Natural killer cell (primary cell): Measurements from ENCODE around the gene SLC39A11. TPM values are rescaled to one million over a fixed set of nuclear protein-coding genes. Genes with fewer than 3 reads are reported as not detected.

Experiments used
- ATAC-seq, 3 donors: fragments of 150-1000 bp in 2 of 3; fragments of 200-7000 bp in 1 of 3; cut with Tn5 transposase; 1 replicate in 1 of 3; 2 replicates in 2 of 3; pipeline ENCODE4 v1.10.0; 2021; ENCODE audit warnings: mild to moderate bottlenecking in 2 of 3, moderate library complexity in 2 of 3
- DNase-seq, 2 donors: peaks; one replicate each; pipeline versions ENCODE4 v3.0.0 to v3.0.0-alpha.2; 2013 to 2021; ENCODE audit warnings: mixed read lengths in 1 of 2
- H3K27ac ChIP-seq: one replicate; pipeline ENCODE4 v1.5.1; 2013; ENCODE audit warnings: mild to moderate bottlenecking, low read length
- H3K27me3 ChIP-seq: one replicate; pipeline ENCODE4 v1.6.1; 2013; ENCODE audit warnings: low read length; ENCODE audit not compliant: control insufficient read depth, insufficient read depth
- H3K36me3 ChIP-seq: one replicate; pipeline ENCODE4 v1.6.1; 2013; ENCODE audit warnings: low read length; ENCODE audit not compliant: control insufficient read depth, insufficient read depth
- H3K4me1 ChIP-seq: one replicate; pipeline ENCODE4 v1.6.1; 2013; ENCODE audit warnings: low read length; ENCODE audit not compliant: control insufficient read depth, insufficient read depth
- H3K4me3 ChIP-seq: one replicate; pipeline ENCODE4 v1.5.1; 2013; ENCODE audit warnings: low read length
- H3K9me3 ChIP-seq: one replicate; pipeline ENCODE4 v1.6.1; 2013; ENCODE audit warnings: low read length; ENCODE audit not compliant: control insufficient read depth, insufficient read depth
- H3K27ac Mint-ChIP-seq, 2 donors: one replicate each; pipeline ENCODE4 v1.8.0; 2022; ENCODE audit warnings: mild to moderate bottlenecking in 2 of 2, mixed read lengths in 2 of 2, moderate library complexity in 1 of 2
- H3K27me3 Mint-ChIP-seq, 2 donors: one replicate each; pipeline ENCODE4 v1.8.0; 2022; ENCODE audit warnings: low read depth in 2 of 2, mixed read lengths in 2 of 2
- H3K36me3 Mint-ChIP-seq: one replicate; pipeline ENCODE4 v1.8.0; 2022; ENCODE audit warnings: mixed read lengths
- H3K4me1 Mint-ChIP-seq, 2 donors: one replicate each; pipeline ENCODE4 v1.8.0; 2022; ENCODE audit warnings: mixed read lengths in 2 of 2
- H3K4me3 Mint-ChIP-seq: one replicate; pipeline ENCODE4 v1.8.0; 2022; ENCODE audit warnings: mild to moderate bottlenecking, moderate library complexity, mixed read lengths
- H3K9me3 Mint-ChIP-seq, 2 donors: one replicate each; pipeline ENCODE4 v1.8.0; 2022; ENCODE audit warnings: mixed read lengths in 2 of 2
- WGBS: methylation state at CpG from one replicate; pipeline ENCODE4 v1.1.7; 2013; ENCODE audit warnings: missing lambda C conversion rate; ENCODE audit not compliant: insufficient coverage; 5-methylcytosine and 5-hydroxymethylcytosine counted together
- intact Hi-C: fragments of 100-400 bp; cut with micrococcal nuclease; formaldehyde crosslinking; loops from one replicate; pipeline ENCODE4 v1.14.2; 2022
- total RNA-seq, 4 donors: library from RNA; stranded (reverse); fragments of 120-200 nt in 1 of 4; gene quantifications; one replicate each; pipeline versions ENCODE4 v1.2.3 to v1.2.4, GENCODE V29; 2013 to 2022
- TF ChIP-seq, protein P1 (sequence below): fragments of 200-600 bp; IDR thresholded peaks from one replicate; pipeline ENCODE4 v1.8.0; 2022; ENCODE audit warnings: antibody characterized with exemption

The SLC39A11 gene
- total RNA-seq, 3 donors from 2014 or later (not counting 1 experiment from before 2014, with no cell fraction given) = 32.6 to 44.9 (median 39.4) TPM

DNA sequence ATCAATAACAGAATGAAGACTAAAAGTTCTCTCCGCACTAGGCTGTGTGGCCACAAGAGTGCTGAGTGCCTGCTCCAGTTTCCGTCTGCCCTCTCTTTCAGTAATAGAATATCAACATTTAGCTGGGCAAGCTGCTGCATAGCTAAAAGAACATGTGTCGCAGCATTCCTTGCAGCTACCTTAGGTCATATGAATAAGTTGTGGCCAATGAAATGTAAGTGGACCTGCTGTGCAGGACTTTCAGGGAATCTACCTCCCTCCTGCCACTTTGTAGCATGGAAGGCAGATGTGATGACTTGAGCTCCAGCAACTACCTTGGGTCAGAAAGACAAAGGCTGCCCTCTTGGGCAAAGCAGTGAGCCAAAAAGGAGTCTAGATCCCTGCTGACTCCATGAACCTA lies 25.4 kb downstream of the SLC39A11 start:
- H3K4me1 Mint-ChIP-seq = peaks cover 21 to 34% of the 10 kb centered on the region in 2 donors
- no peak for ATAC-seq
- 100% methylated on average over 3 of the region's 3 CpGs for WGBS

DNA sequence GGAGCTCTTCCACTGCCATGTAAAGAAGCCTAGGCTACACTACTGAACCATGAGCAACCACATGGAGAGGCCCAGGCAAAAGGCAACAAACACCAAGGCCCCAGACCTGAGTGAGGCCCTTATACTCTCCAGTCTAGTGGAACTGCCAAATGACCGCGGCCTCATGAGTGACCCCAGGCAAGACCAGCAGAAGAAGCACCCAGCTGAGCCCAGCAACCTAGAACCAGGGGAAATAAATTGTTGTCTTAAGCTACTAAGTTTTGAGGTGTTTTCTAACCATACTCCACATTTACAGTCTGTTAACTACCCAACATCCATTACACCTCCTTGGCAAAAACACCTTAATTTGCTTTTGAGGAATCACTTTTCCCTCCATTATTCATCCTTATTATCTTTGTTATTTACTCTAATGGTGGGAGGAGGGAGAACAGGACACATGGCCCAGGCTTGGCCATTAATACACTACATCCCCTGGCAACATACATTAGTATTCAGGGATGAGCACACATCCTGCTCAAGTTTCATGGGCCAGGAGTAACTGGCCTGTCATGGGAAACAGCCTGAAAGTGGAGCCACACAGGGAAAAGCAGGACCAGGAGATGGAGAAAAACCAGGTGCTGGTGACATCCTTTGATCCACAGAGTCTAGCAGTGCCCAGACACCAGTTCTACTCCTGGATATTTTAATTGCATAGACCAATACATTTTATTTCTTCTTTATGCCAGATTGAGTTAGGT lies 26.2 kb downstream of the SLC39A11 start:
- Mint-ChIP-seq H3K9me3 (no peaks in the 10 kb centered on the region), H3K27me3 (no peaks in the 10 kb centered on the region), H3K4me3 (no peak overlapping the region), H3K27ac (no peak overlapping the region), H3K4me1 (peaks cover 21 to 34% of the 10 kb centered on the region in 2 donors), H3K36me3 (no peaks in the 10 kb centered on the region)
- intact Hi-C loops = no loop called here
- WGBS = 100% methylated on average over 2 of the region's 2 CpGs
- Histone ChIP-seq H3K4me3 (no peak overlapping the region), H3K9me3 (no peaks in the 10 kb centered on the region), H3K27me3 (no peaks in the 10 kb centered on the region), H3K4me1 (peaks cover 5% of the 10 kb centered on the region), H3K36me3 (peaks cover 3% of the 10 kb centered on the region), H3K27ac (no peak overlapping the region)
- ATAC-seq (no peak), DNase-seq (no peak)
- TF ChIP-seq, protein P1, sequence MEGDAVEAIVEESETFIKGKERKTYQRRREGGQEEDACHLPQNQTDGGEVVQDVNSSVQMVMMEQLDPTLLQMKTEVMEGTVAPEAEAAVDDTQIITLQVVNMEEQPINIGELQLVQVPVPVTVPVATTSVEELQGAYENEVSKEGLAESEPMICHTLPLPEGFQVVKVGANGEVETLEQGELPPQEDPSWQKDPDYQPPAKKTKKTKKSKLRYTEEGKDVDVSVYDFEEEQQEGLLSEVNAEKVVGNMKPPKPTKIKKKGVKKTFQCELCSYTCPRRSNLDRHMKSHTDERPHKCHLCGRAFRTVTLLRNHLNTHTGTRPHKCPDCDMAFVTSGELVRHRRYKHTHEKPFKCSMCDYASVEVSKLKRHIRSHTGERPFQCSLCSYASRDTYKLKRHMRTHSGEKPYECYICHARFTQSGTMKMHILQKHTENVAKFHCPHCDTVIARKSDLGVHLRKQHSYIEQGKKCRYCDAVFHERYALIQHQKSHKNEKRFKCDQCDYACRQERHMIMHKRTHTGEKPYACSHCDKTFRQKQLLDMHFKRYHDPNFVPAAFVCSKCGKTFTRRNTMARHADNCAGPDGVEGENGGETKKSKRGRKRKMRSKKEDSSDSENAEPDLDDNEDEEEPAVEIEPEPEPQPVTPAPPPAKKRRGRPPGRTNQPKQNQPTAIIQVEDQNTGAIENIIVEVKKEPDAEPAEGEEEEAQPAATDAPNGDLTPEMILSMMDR = no peak

More for the DNA sequence above, 25.4 kb downstream of the SLC39A11 start:
- Histone ChIP-seq H3K27ac (no peak overlapping the region), H3K4me1 (peaks cover 5% of the 10 kb centered on the region), H3K4me3 (no peak overlapping the region), H3K9me3 (no peaks in the 10 kb centered on the region), H3K27me3 (no peaks in the 10 kb centered on the region), H3K36me3 (peaks cover 3% of the 10 kb centered on the region)
- Mint-ChIP-seq H3K27me3 (no peaks in the 10 kb centered on the region), H3K4me3 (no peak overlapping the region), H3K36me3 (no peaks in the 10 kb centered on the region), H3K27ac (no peak overlapping the region), H3K9me3 (no peaks in the 10 kb centered on the region)
- no peak for DNase-seq
- intact Hi-C loops = no loop called here
- TF ChIP-seq, protein P1 = no peak

DNA sequence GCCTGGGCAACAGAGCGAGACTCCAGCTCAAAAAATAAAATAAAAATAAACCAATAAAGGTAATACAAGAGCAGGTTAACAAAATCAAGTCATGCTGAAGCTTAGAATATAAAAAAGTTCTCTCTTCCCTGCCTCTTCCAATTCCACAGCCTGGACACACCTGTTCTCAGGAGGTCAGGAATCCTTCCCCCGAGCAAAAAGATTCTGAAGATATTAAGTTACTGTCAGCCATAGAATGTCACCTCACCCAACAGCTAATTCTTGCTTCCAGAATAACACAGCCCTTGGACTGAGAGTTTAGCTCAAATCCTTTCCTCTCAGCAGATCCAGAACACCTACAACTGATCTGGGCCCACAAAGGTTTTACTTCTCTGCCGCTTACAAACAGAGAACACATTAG lies 27.1 kb downstream of the SLC39A11 start:
- intact Hi-C loops = no loop called here
- ATAC-seq (no peak), DNase-seq (no peak)
- H3K36me3 Mint-ChIP-seq = no peaks in the 10 kb centered on the region
- Histone ChIP-seq H3K4me1 (peaks cover 5% of the 10 kb centered on the region), H3K9me3 (no peaks in the 10 kb centered on the region), H3K4me3 (no peak overlapping the region), H3K36me3 (no peaks in the 10 kb centered on the region), H3K27ac (no peak overlapping the region), H3K27me3 (no peaks in the 10 kb centered on the region)
- H3K27ac Mint-ChIP-seq = no peak overlapping the region
- H3K27me3 Mint-ChIP-seq = no peaks in the 10 kb centered on the region
- H3K4me1 Mint-ChIP-seq = peaks cover 21 to 30% of the 10 kb centered on the region in 2 donors
- TF ChIP-seq, protein P1 = no peak
- no peak overlapping the region for H3K4me3 Mint-ChIP-seq
- no peaks in the 10 kb centered on the region for H3K9me3 Mint-ChIP-seq
- WGBS = 100% methylated on average over 2 of the region's 3 CpGs
